Neural cell (in vitro differentiated cells): ENCODE results near the gene TTC17.

ENCODE experiments used
- CTCF ChIP-seq: fragments of 450-650 bp; IDR thresholded peaks from 2 replicates; pipeline ENCODE4 v1.5.1; 2014; ENCODE audit warnings: antibody characterized with exemption, mild to moderate bottlenecking, moderate library complexity; ENCODE audit not compliant: poor library complexity, severe bottlenecking
- EP300 ChIP-seq: fragments of 450-650 bp; conservative IDR thresholded peaks from 2 replicates; pipeline ENCODE4 v1.6.1; 2014; ENCODE audit warnings: antibody characterized with exemption, mild to moderate bottlenecking, moderate library complexity; ENCODE audit not compliant: poor library complexity, severe bottlenecking
- MXI1 ChIP-seq: fragments of 450-650 bp; conservative IDR thresholded peaks from 2 replicates; pipeline ENCODE4 v1.6.1; 2014; ENCODE audit warnings: antibody characterized with exemption, mild to moderate bottlenecking; ENCODE audit not compliant: poor library complexity, severe bottlenecking
- POLR2AphosphoS5 ChIP-seq: IDR thresholded peaks from 2 replicates; pipeline ENCODE4 v1.6.1; 2012
- RAD21 ChIP-seq: fragments of 450-650 bp; conservative IDR thresholded peaks from 2 replicates; pipeline ENCODE4 v1.6.1; 2014; ENCODE audit warnings: antibody characterized with exemption, mild to moderate bottlenecking, moderate library complexity
- REST ChIP-seq: IDR thresholded peaks from 2 replicates; pipeline ENCODE4 v1.6.1; 2012; ENCODE audit warnings: borderline replicate concordance
- SMC3 ChIP-seq: fragments of 450-650 bp; conservative IDR thresholded peaks from 2 replicates; pipeline ENCODE4 v1.6.1; 2014; ENCODE audit warnings: antibody characterized with exemption, mild to moderate bottlenecking, moderate library complexity; ENCODE audit not compliant: poor library complexity
- TAF1 ChIP-seq: IDR thresholded peaks from 2 replicates; pipeline ENCODE4 v1.6.1; 2012; ENCODE audit warnings: low read depth

- TF ChIP-seq SMC3, result no peak
- TF ChIP-seq POLR2AphosphoS5, result no peak
- TF ChIP-seq REST, result no peak
- TF ChIP-seq TAF1, result no peak
- TF ChIP-seq CTCF, result no peak
- no peak for TF ChIP-seq RAD21
- TF ChIP-seq MXI1, result no peak
- no peak for TF ChIP-seq EP300
These were observed 109.2 kb downstream of the TTC17 start for GRCh38 chr11:43467958-43468357.
